Keratinocyte (primary cell): ENCODE results near the gene EPHB6. TPM values are rescaled to one million over a fixed set of nuclear protein-coding genes. Genes with fewer than 3 reads are reported as not detected.

ENCODE experiments used
- DNase-seq: peaks from one replicate; pipeline ENCODE4 v3.0.0-alpha.2; 2011; ENCODE audit warnings: low read depth, missing footprints, low spot score
- FAIRE-seq: peaks from 2 replicates; lab custom pipeline; 2011; peaks lifted over from hg19 to GRCh38; lab: Jason Lieb, UNC
- H2AFZ ChIP-seq: 2 replicates; pipeline ENCODE4 v1.6.0; 2012; ENCODE audit warnings: low read length, control low read depth, inconsistent platforms; ENCODE audit not compliant: control insufficient read depth
- H3K27ac ChIP-seq: 2 replicates; pipeline ENCODE4 v1.5.1; 2011; ENCODE audit warnings: low read length; ENCODE audit not compliant: control insufficient read depth, insufficient read depth
- H3K27me3 ChIP-seq: 3 replicates; pipeline ENCODE4 v1.6.0; 2011; ENCODE audit warnings: low read length; ENCODE audit not compliant: control insufficient read depth, insufficient read depth; ENCODE audit errors: extremely low read depth
- H3K36me3 ChIP-seq, 2 experiments: 2 replicates in 1 of 2; 3 replicates in 1 of 2; pipeline ENCODE4 v1.5.1; 2011; ENCODE audit warnings: low read length in 2 of 2, mild to moderate bottlenecking in 1 of 2; ENCODE audit not compliant: control insufficient read depth in 2 of 2, insufficient read depth in 2 of 2; ENCODE audit errors: extremely low read depth in 1 of 2
- H3K4me1 ChIP-seq: 3 replicates; pipeline ENCODE4 v1.5.1; 2011; ENCODE audit warnings: low read length; ENCODE audit not compliant: control insufficient read depth, insufficient read depth; ENCODE audit errors: extremely low read depth
- H3K4me2 ChIP-seq: 3 replicates; pipeline ENCODE4 v1.6.0; 2011; ENCODE audit warnings: low read depth, low read length; ENCODE audit not compliant: control insufficient read depth, insufficient read depth; ENCODE audit errors: extremely low read depth
- H3K4me3 ChIP-seq, 3 experiments: fragments of 200-600 bp in 1 of 3; sonication (generic) in 1 of 3; 2 replicates in 2 of 3; 3 replicates in 1 of 3; pipeline ENCODE4 v1.5.1; 2011 to 2016; ENCODE audit warnings: low read length in 3 of 3, mild to moderate bottlenecking in 3 of 3, control low read depth in 2 of 3, inconsistent platforms in 1 of 3, low read depth in 1 of 3, mixed read lengths in 1 of 3, mixed run types in 1 of 3, moderate library complexity in 1 of 3; ENCODE audit not compliant: control insufficient read depth in 2 of 3, insufficient read depth in 2 of 3; ENCODE audit errors: extremely low read depth in 1 of 3
- H3K79me2 ChIP-seq: 2 replicates; pipeline ENCODE4 v1.6.0; 2012; ENCODE audit warnings: low read length; ENCODE audit not compliant: control insufficient read depth, insufficient read depth
- H3K9ac ChIP-seq: 3 replicates; pipeline ENCODE4 v1.6.0; 2011; ENCODE audit warnings: low read length; ENCODE audit not compliant: control insufficient read depth, insufficient read depth; ENCODE audit errors: extremely low read depth
- H3K9me1 ChIP-seq: 3 replicates; pipeline ENCODE4 v1.6.0; 2011; ENCODE audit warnings: low read length; ENCODE audit not compliant: control insufficient read depth, insufficient read depth; ENCODE audit errors: extremely low read depth
- H3K9me3 ChIP-seq: 2 replicates; pipeline ENCODE4 v1.5.1; 2012; ENCODE audit warnings: low read depth, low read length; ENCODE audit not compliant: control insufficient read depth
- H4K20me1 ChIP-seq: 3 replicates; pipeline ENCODE4 v1.6.0; 2011; ENCODE audit warnings: low read length; ENCODE audit not compliant: control insufficient read depth, insufficient read depth; ENCODE audit errors: extremely low read depth
- CTCF ChIP-seq, 3 experiments: IDR thresholded peaks in 1 of 3; conservative IDR thresholded peaks in 1 of 3; optimal IDR thresholded peaks in 1 of 3; 2 replicates in 2 of 3; 3 replicates in 1 of 3; pipeline versions ENCODE3 to v1.5.1; 2011; ENCODE audit warnings: low read length in 3 of 3, mild to moderate bottlenecking in 3 of 3, moderate library complexity in 2 of 3, control low read depth in 1 of 3, inconsistent platforms in 1 of 3; ENCODE audit not compliant: insufficient read depth in 2 of 3; ENCODE audit errors: extremely low read depth in 1 of 3
- EZH2 ChIP-seq: IDR thresholded peaks from one replicate; pipeline ENCODE4 v1.6.1; 2012; ENCODE audit warnings: inconsistent platforms, mild to moderate bottlenecking, low read length, moderate library complexity
- dilution Hi-C: fragments of 300-500 bp; cut with MboI; formaldehyde crosslinking; loops from one replicate; pipeline ENCODE4 v1.7.0; 2020; ENCODE audit warnings: low sequenced_read_pairs; ENCODE audit not compliant: extremely low pct_ligation_motif_present
- polyA plus RNA-seq, 5 experiments: library from polyadenylated mRNA; depleted of rRNA in 3 of 5; stranded (reverse) in 3 of 5; stranded (forward) in 1 of 5; unstranded in 1 of 5; fragments of >200 nt; gene quantifications; 1 replicate in 1 of 5; 2 replicates in 3 of 5; 3 replicates in 1 of 5; pipeline versions ENCODE4 v1.2.1 to v1.2.3, GENCODE V29; 2011 to 2012; ENCODE audit warnings: missing spikeins in 2 of 5, low read depth in 1 of 5, low replicate concordance in 1 of 5

EPHB6 gene
- polyA plus RNA-seq, 1 donor (not counting 4 experiments of a cell fraction or from before 2014, with no cell fraction given): 1.9 TPM

- dilution Hi-C loops: loop anchor here (25.0 kb wide), 1 partner anchor 407 kb away; the partner anchor contains the start of gene TAS2R40
- no peaks in the 10 kb centered on the region for H3K79me2 ChIP-seq
- no peak for FAIRE-seq
These were observed 49.4 kb upstream of the EPHB6 start for GRCh38 chr7:142805350-142806021.

GRCh38 chr7:142806022-142806356 lies 48.9 kb upstream of the EPHB6 start:
- H3K27ac ChIP-seq: no peak overlapping the region
- TF ChIP-seq CTCF (optimal IDR thresholded peaks at IDR 0.05 in 1 of 3, IDR thresholded peaks at IDR 0.05 in 1 of 3, conservative IDR thresholded peaks at IDR 0.05 in 1 of 3; ENCODE audit: extremely low read depth in 1 of 3, insufficient read depth in 2 of 3, low read length in 3 of 3) (no peak), EZH2 (no peak)
- H3K9me3 ChIP-seq: no peaks in the 10 kb centered on the region
- peaks cover 5% of the 10 kb centered on the region for H3K27me3 ChIP-seq
- H3K4me3 ChIP-seq: no peak overlapping the region
- no peaks in the 10 kb centered on the region for H3K4me1 ChIP-seq
- no peaks in the 10 kb centered on the region for H3K79me2 ChIP-seq
- H3K36me3 ChIP-seq: no peaks in the 10 kb centered on the region
- H3K9ac ChIP-seq: no peak overlapping the region
- no peak for DNase-seq
- no peaks in the 10 kb centered on the region for H3K9me1 ChIP-seq
- H2AFZ ChIP-seq: no peak overlapping the region
- no peaks in the 10 kb centered on the region for H4K20me1 ChIP-seq
- no peak for FAIRE-seq
- no peak overlapping the region for H3K4me2 ChIP-seq
- dilution Hi-C loops: loop anchor here (25.0 kb wide), 1 partner anchor 406 kb away; the partner anchor contains the start of gene TAS2R40

More at GRCh38 chr7:142805350-142806021, 49.4 kb upstream of the EPHB6 start:
- H3K4me1 ChIP-seq: no peaks in the 10 kb centered on the region
- TF ChIP-seq CTCF (optimal IDR thresholded peaks at IDR 0.05 in 1 of 3, IDR thresholded peaks at IDR 0.05 in 1 of 3, conservative IDR thresholded peaks at IDR 0.05 in 1 of 3; ENCODE audit: extremely low read depth in 1 of 3, insufficient read depth in 2 of 3, low read length in 3 of 3) (no peak), EZH2 (no peak)
- DNase-seq: no peak
- no peaks in the 10 kb centered on the region for H3K9me3 ChIP-seq
- no peaks in the 10 kb centered on the region for H3K9me1 ChIP-seq
- no peaks in the 10 kb centered on the region for H3K36me3 ChIP-seq
- no peak overlapping the region for H3K27ac ChIP-seq
- H3K4me3 ChIP-seq: no peak overlapping the region
- peaks cover 5% of the 10 kb centered on the region for H3K27me3 ChIP-seq
- no peak overlapping the region for H3K4me2 ChIP-seq
- no peak overlapping the region for H2AFZ ChIP-seq
- H4K20me1 ChIP-seq: no peaks in the 10 kb centered on the region
- H3K9ac ChIP-seq: no peak overlapping the region
